Fibroblast of lung (primary cell): Measurements from ENCODE around the gene MEGF6. TPM values are rescaled to one million over a fixed set of nuclear protein-coding genes. Genes with fewer than 3 reads are reported as not detected.

Experiments
- DNase-seq, 2 donors: peaks; one replicate each; pipeline versions ENCODE4 v3.0.0 to v3.0.0-alpha.2; 2010; ENCODE audit warnings: low read depth in 2 of 2
- H2AFZ ChIP-seq: 2 replicates; pipeline ENCODE4 v1.5.1; 2012; ENCODE audit warnings: low read length, control low read depth, inconsistent platforms
- H3K27ac ChIP-seq: 2 replicates; pipeline ENCODE4 v1.5.1; 2011; ENCODE audit warnings: low read length, control low read depth; ENCODE audit not compliant: insufficient read depth
- H3K27me3 ChIP-seq: 2 replicates; pipeline ENCODE4 v1.5.1; 2011; ENCODE audit warnings: mild to moderate bottlenecking, low read length; ENCODE audit not compliant: control insufficient read depth, insufficient read depth
- H3K36me3 ChIP-seq: 2 replicates; pipeline ENCODE4 v1.5.1; 2011; ENCODE audit warnings: low read length; ENCODE audit not compliant: control insufficient read depth, insufficient read depth
- H3K4me1 ChIP-seq: 2 replicates; pipeline ENCODE4 v1.5.1; 2011; ENCODE audit warnings: low read length; ENCODE audit not compliant: control insufficient read depth, insufficient read depth; ENCODE audit errors: extremely low read depth
- H3K4me2 ChIP-seq: 2 replicates; pipeline ENCODE4 v1.5.1; 2011; ENCODE audit warnings: low read length, control low read depth; ENCODE audit not compliant: insufficient read depth; ENCODE audit errors: extremely low read depth
- H3K4me3 ChIP-seq, 4 experiments: fragments of 200-600 bp in 1 of 4; sonication (generic) in 1 of 4; replicated peaks in 1 of 4; 2 replicates each; pipeline ENCODE4 v1.5.1; 2011 to 2016; ENCODE audit warnings: low read length in 4 of 4, low read depth in 3 of 4, mild to moderate bottlenecking in 3 of 4, control low read depth in 2 of 4, inconsistent platforms in 1 of 4, mixed read lengths in 1 of 4; ENCODE audit not compliant: insufficient read depth in 1 of 4; ENCODE audit errors: control extremely low read depth in 1 of 4
- H3K79me2 ChIP-seq: 2 replicates; pipeline ENCODE4 v1.5.1; 2012; ENCODE audit warnings: mild to moderate bottlenecking, low read length, inconsistent platforms; ENCODE audit not compliant: control insufficient read depth, insufficient read depth
- H3K9ac ChIP-seq: 2 replicates; pipeline ENCODE4 v1.5.1; 2011; ENCODE audit warnings: mild to moderate bottlenecking, low read length, control low read depth; ENCODE audit not compliant: insufficient read depth
- H3K9me3 ChIP-seq: 2 replicates; pipeline ENCODE4 v1.5.1; 2012; ENCODE audit warnings: low read depth, low read length; ENCODE audit not compliant: control insufficient read depth, insufficient read depth
- H4K20me1 ChIP-seq: 2 replicates; pipeline ENCODE4 v1.5.1; 2011; ENCODE audit warnings: low read length; ENCODE audit not compliant: control insufficient read depth, insufficient read depth; ENCODE audit errors: extremely low read depth
- CTCF ChIP-seq, 2 donors: IDR thresholded peaks in 1 of 2; conservative IDR thresholded peaks in 1 of 2; 1 replicate in 1 of 2; 2 replicates in 1 of 2; pipeline ENCODE4 v1.5.1; 2011 to 2012; ENCODE audit warnings: low read length in 2 of 2, control low read depth in 1 of 2, inconsistent platforms in 1 of 2, low read depth in 1 of 2, mild to moderate bottlenecking in 1 of 2
- EZH2 ChIP-seq: IDR thresholded peaks from 2 replicates; pipeline ENCODE4 v1.5.1; 2012; ENCODE audit warnings: low read length, control low read depth, mild to moderate bottlenecking; ENCODE audit errors: missing control alignments
- polyA plus RNA-seq, 2 donors: library from polyadenylated mRNA; depleted of rRNA in 1 of 2; stranded (reverse) in 1 of 2; unstranded in 1 of 2; fragments of >200 nt; gene quantifications; 2 replicates each; pipeline ENCODE4 v1.2.1, GENCODE V29; 2011 to 2012; ENCODE audit warnings: missing spikeins in 1 of 2
- total RNA-seq: library from RNA; depleted of rRNA; stranded (reverse); fragments of >200 nt; gene quantifications from 2 replicates; pipeline ENCODE4 v1.2.1, GENCODE V29; 2014

MEGF6 gene
- total and polyA plus RNA-seq, 2 donors (not counting 1 experiment from before 2014, with no cell fraction given), result 1.6 to 11.6 TPM

- Histone ChIP-seq H3K27me3 (no peaks in the 10 kb centered on the region), H3K4me3 (no peak overlapping the region), H4K20me1 (no peaks in the 10 kb centered on the region), H3K9ac (no peak overlapping the region), H3K4me1 (no peaks in the 10 kb centered on the region), H3K4me2 (no peak overlapping the region), H2AFZ (no peak overlapping the region), H3K27ac (no peak overlapping the region), H3K79me2 (no peaks in the 10 kb centered on the region), H3K9me3 (no peaks in the 10 kb centered on the region), H3K36me3 (no peaks in the 10 kb centered on the region)
- no peak for DNase-seq
- TF ChIP-seq CTCF (conservative IDR thresholded peaks at IDR 0.05 in 1 of 2, IDR thresholded peaks at IDR 0.05 in 1 of 2; ENCODE audit: low read depth in 1 of 2, low read length in 2 of 2) (no peak), EZH2 (no peak)
These were observed 112.9 kb downstream of the MEGF6 start for GRCh38 chr1:3498246-3498930.

GRCh38 chr1:3497521-3497920 lies 113.8 kb downstream of the MEGF6 start:
- Histone ChIP-seq H4K20me1 (no peaks in the 10 kb centered on the region), H3K4me2 (no peak overlapping the region), H3K9me3 (no peaks in the 10 kb centered on the region), H3K4me3 (no peak overlapping the region), H3K9ac (no peak overlapping the region), H2AFZ (no peak overlapping the region), H3K27ac (no peak overlapping the region), H3K79me2 (no peaks in the 10 kb centered on the region), H3K27me3 (no peaks in the 10 kb centered on the region), H3K4me1 (no peaks in the 10 kb centered on the region), H3K36me3 (no peaks in the 10 kb centered on the region)
- no peak for DNase-seq
- TF ChIP-seq EZH2 (no peak), CTCF (conservative IDR thresholded peaks at IDR 0.05 in 1 of 2, IDR thresholded peaks at IDR 0.05 in 1 of 2; ENCODE audit: low read depth in 1 of 2, low read length in 2 of 2) (no peak)

- Histone ChIP-seq H3K4me1 (no peaks in the 10 kb centered on the region), H2AFZ (no peak overlapping the region), H3K9ac (no peak overlapping the region), H4K20me1 (no peaks in the 10 kb centered on the region), H3K27ac (no peak overlapping the region), H3K9me3 (no peaks in the 10 kb centered on the region), H3K4me3 (no peak overlapping the region), H3K36me3 (no peaks in the 10 kb centered on the region), H3K27me3 (no peaks in the 10 kb centered on the region), H3K79me2 (no peaks in the 10 kb centered on the region), H3K4me2 (no peak overlapping the region)
- DNase-seq, result no peak
- no peak for TF ChIP-seq EZH2
- TF ChIP-seq CTCF (conservative IDR thresholded peaks at IDR 0.05 in 1 of 2, IDR thresholded peaks at IDR 0.05 in 1 of 2; ENCODE audit: low read depth in 1 of 2, low read length in 2 of 2), result no peak
These were observed 114.4 kb downstream of the MEGF6 start for GRCh38 chr1:3496916-3497315.
